Sciatic nerve (tissue), 2 donors: ENCODE data around the gene AARS2. TPM values are rescaled to one million over a fixed set of nuclear protein-coding genes. Genes with fewer than 3 reads are reported as not detected.
A peak's percentile ranks its signal among the peaks of the same experiment; 100 is the strongest.

Experiments
- ATAC-seq: fragments of 200-7000 bp; cut with Tn5 transposase; one replicate; pipeline ENCODE4 v1.9.1; 2020; ENCODE audit warnings: mild to moderate bottlenecking, moderate library complexity
- DNase-seq: peaks from one replicate; pipeline ENCODE4 v3.0.0-alpha.2; 2020; ENCODE audit warnings: low spot score
- intact Hi-C: fragments of 100-400 bp; cut with DNase I; formaldehyde crosslinking; loops from one replicate; pipeline ENCODE4 v1.14.2; 2022
- total RNA-seq: library from RNA; stranded (reverse); fragmentation: NEBNext Ultra II Directional; extraction: Animal tissue kit (Norgen Biotek cat#: 25700); gene quantifications from one replicate; pipeline ENCODE4 v1.2.1, GENCODE V29; 2021
- donor health status: DM: no; HTN: no; CAD: no.
- donor health status: DM: no; HTN: no; CAD: no.

Gene AARS2
- total RNA-seq, 1 donor from 2014 or later, result 13.3 TPM

DNA sequence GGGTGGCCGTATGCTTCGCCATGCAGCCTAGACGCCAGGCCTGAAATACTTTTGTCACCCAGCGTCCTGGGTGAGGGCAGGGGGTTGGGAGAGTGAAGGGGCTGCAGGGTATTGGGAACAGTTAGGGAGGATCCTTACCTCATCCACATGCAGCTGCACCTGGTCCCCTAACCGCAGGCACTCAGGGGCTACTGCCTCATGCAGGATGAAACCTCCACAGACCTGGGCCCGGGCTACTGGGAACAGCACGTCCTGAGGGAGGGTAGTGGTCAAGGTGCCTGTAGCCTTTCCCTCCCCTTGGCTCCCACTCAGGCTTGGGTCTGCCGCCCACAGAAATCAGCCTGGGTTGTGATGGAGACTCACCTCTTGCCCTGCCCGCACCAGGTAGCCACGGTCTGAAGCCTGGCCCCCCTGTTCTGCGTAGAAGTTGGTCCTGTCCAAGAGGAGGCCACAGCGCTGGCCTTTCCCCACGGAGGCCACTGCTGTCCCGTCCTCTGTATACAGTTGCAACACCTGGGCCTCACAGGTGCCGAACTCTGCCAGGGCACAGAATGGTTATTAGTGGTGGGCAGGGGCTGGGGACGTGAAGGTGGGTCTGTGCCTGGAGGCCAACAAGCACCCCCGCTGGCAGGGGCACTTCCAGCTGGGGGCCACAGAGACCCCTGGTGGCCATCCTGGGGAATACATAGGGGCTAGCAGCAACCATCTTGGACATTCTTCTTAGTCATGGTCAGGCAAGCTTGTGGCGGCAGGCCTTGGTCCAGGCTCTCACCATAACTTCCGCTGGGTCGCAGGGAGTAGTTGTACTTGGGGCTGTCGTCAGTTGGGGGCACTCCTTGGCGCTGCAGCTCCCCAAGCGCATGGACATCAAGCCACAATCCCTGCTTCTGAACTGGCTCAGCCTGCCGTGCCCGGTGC lies 8.6 kb downstream of the AARS2 start:
- intact Hi-C loops, result no loop called here
- no peak for DNase-seq
- peak; percentile 39 for ATAC-seq

DNA sequence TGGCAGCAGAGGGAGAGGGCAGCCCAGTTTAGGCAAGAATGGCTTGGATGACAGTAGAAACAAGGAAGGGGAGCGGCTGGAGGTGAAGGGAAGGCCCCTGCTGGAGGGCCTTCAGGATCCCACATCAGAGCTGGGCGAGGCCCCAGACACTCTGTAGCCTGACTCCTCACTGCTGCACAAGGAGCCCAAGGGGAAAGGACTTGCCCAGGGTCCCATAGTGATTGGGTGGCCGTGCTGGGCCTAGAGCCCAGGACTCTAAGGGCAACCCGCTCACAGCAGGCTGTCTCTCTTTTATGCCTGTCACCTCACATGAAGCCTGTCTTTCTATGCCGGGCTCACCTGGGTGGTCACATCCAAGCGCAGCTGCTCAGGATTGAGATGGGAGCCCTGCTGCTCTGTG lies 9.3 kb downstream of the AARS2 start:
- no peak for ATAC-seq
- no peak for DNase-seq
- intact Hi-C loops, result no loop called here

GRCh38 chr6:44302856-44303255 lies 10.3 kb downstream of the AARS2 start:
- ATAC-seq (no peak), DNase-seq (no peak)
- intact Hi-C loops, result no loop called here

- intact Hi-C loops, result no loop called here
- ATAC-seq (no peak), DNase-seq (no peak)
These were observed 11.2 kb downstream of the AARS2 start for GRCh38 chr6:44301782-44302564.

DNA sequence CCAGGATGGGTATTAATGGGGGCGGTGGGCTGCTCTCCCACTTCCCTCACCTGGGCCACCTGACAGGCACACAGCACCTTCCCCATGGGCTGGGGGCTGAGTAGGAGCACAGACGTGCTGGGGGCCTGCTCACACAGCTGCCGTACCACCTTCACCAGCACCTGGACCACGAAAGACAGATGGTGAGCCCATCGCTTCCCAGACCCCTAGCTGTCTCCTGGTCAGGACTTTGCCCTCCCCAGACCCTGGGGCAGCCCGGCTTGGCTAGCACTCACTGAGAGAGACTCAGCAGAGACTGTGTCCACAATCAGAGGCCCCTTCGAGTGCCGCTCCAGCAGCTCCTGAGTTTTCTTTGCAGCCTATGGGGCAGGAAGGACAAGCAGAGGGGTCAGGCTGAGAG lies 12.0 kb downstream of the AARS2 start:
- DNase-seq, result no peak
- intact Hi-C loops, result no loop called here
- no peak for ATAC-seq

DNA sequence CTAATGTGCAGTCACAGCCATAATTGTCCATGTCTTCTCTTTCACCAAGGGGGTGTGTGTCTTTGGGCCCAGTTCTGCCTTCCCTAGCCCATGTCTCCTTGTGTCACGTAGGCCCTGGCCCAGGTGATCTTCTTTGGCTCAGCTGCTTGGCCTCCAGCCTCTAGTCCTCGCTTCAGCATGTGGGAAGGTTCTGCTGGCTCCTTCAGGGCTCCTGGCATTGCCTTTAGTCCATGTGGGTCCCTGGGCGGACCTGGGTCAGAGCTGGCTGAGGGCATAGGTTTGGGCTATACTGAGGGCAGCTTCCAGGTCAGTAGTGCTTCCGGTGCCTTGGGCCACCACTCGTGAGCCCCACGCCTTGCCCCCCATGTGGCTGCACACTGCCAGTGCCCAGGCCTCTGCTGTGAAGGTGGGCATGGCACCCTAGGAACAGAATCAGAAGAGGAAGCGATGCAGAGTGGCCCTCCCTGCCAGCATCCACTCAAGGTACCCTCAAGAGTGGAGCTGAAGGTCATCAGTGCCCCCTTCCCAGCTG lies 12.8 kb downstream of the AARS2 start:
- intact Hi-C loops, result no loop called here
- no peak for ATAC-seq
- no peak for DNase-seq

- ATAC-seq, result no peak
- intact Hi-C loops, result no loop called here
These were observed 14.3 kb downstream of the AARS2 start for GRCh38 chr6:44298864-44299263.

DNA sequence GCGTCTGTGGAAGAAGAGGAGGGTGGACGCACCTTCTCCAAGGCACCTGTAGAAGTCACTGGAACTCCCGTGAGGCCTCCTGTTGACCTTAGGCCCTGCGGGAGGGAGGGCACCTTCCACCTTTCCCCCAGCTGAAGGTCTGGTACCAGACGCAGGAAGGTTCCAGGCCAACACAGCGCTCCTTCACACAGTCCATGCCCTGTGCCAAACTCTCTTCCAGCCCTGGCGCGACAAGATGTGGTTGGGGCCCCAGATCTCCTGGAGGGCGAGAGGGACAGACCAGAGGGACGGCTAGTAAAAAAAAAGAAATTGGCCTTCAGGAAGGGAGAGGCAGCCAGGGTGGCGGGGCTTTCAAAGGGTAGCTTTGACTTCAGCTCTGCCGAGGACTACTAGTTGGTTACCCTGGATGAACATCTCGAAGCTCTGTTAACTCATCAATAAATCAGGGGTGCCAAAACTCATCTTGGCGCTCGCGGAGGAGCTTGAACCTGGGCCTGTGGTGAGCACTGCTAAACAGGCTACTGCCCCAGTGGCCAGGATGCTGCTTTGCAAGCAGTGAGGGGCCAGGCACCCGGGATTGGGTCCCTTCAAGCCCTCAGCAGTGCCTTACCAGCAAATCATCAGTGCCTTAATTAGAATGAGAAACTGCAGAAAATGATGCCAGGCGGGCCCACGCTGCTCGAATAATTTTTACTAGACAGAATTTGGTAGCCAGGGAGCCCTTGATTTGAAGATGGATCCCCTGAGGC lies 14.9 kb downstream of the AARS2 start:
- intact Hi-C loops, result no loop called here
- DNase-seq (no peak), ATAC-seq (peak; percentile 19)

More at GRCh38 chr6:44298864-44299263, 14.3 kb downstream of the AARS2 start:
- no peak for DNase-seq

- DNase-seq (no peak), ATAC-seq (peak; percentile 73)
- intact Hi-C loops, result no loop called here
These were observed 15.8 kb downstream of the AARS2 start for GRCh38 chr6:44297063-44298038.

- no peak for ATAC-seq
- intact Hi-C loops, result no loop called here
- no peak for DNase-seq
These were observed 18.0 kb downstream of the AARS2 start for GRCh38 chr6:44294832-44295791.

DNA sequence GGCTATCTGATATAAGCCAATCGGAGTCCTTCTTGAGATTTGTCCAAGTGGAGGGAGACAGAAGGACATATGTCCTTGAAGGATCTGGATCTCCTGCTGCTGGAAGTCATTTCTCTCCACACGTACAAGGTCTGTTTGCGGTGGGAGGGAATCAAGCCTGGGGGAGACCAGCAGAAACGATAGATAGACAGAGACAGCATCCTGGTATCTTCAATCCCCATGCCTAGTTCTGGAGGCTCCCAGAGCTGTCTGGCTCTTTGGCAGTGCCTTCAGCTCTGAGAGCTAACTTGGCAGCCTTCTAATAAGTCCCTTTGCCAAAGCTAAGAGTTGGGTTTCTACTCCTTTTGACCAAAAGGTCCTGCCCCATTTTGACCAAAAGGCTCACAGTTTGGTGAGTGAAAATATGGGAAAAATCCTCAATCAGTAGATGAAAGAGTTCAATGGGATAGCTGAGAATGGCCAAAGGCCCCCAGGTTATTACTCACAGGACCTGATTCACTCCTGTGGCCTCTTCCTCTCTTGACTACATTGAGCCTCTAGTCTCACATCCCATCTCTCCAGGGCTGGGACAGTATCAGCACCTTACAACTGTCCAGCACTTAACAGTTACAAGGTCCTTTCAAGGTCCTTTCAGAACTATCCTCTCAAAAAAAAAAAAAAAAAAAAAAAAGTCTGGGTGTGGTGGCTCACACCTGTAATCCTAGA lies 20.3 kb downstream of the AARS2 start:
- DNase-seq (no peak), ATAC-seq (no peak)
- intact Hi-C loops, result no loop called here

DNA sequence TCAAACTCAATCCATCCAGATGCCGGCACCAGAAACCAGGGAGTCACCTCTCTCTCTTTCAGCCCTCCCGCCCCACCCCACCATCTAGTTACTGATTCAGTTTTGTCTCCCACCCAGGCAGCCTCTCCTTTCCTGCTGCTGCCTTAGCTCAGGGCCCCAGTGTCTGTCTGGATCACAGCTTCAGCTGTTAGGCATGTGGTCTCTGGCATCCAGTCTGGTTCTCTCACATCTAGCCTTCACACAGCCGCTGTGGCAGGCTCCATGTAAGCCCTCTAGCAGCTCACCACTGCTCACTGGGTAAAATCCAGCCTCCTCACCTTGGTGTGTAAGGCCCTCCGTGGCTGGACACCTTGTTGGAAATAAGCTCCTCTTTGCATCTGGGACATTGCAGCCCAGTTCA lies 21.3 kb downstream of the AARS2 start:
- intact Hi-C loops, result no loop called here
- DNase-seq (no peak), ATAC-seq (no peak)

DNA sequence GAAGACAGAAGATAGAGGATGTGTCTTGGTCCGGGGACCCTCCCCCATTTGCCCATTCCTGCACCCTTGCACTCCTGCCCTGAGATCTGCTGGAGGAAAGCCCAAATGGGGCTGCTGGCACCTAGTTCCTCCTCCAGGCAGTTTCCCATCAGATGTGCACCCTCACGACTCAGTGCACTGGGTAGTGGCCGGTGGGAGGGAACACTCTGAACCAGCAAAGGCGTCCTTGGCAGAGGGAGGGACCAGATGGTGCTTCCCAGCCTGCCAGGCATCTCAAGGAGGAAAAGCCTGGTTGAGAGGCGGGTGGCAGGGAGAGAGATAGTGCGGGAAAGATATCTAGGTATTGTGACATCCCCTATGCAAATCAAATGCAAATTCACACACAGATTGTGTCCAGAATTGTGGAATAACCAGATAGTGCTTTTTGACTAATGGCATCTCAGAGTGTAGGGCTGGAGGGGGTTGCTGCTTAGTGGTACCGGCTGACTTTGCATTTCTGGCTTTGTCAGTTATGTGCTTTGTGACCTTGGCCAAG lies 23.4 kb downstream of the AARS2 start:
- no peak for DNase-seq
- no peak for ATAC-seq
- intact Hi-C loops, result no loop called here

GRCh38 chr6:44286747-44287146 lies 26.4 kb downstream of the AARS2 start:
- DNase-seq (no peak), ATAC-seq (no peak)
- intact Hi-C loops, result no loop called here

- DNase-seq, result no peak
- intact Hi-C loops, result no loop called here
- no peak for ATAC-seq
These were observed 26.9 kb downstream of the AARS2 start for GRCh38 chr6:44286285-44286565.

- no peak for ATAC-seq
- intact Hi-C loops, result no loop called here
These were observed 27.4 kb downstream of the AARS2 start for GRCh38 chr6:44285552-44286284.

More at GRCh38 chr6:44285552-44286284, 27.4 kb downstream of the AARS2 start:
- DNase-seq, result no peak
